ENCODE data around the gene PMEL.
A peak's percentile ranks its signal among the peaks of the same experiment; 100 is the strongest.
"Not testable (repeated sequence)": the region's sequence is repeated elsewhere in the genome, so short reads cannot be mapped to it uniquely, and the experiment has no call there.

PMEL gene

GRCh38 chr12:55996715-55997534, 31.1 kb upstream of the PMEL start, which contains the start of gene SUOX:
SUOX (plus strand) TSS chr12:55997276; CDS start chr12:56002222, 4,946 bp downstream.
- Histone ChIP-seq H3K4me3 (ENCODE audit: control insufficient read depth in 1 of 7, extremely low read depth in 1 of 7, insufficient read depth in 4 of 7, low read depth in 2 of 7, low read length in 6 of 7) (peak within 1 kb of the TSS; percentile 79 to 95 (median 85)), H3K36me3 (ENCODE audit: control insufficient read depth in 4 of 4, insufficient read depth in 4 of 4, low read length in 3 of 4) (peaks cover 15 to 31% (median 28%) of the 10 kb centered on the region in 4 experiments), H3K4me1 (ENCODE audit: control extremely low read depth in 1 of 4, control insufficient read depth in 4 of 4, insufficient read depth in 4 of 4, low read length in 3 of 4) (peaks cover 0 to 20% (median 17%) of the 10 kb centered on the region in 4 experiments), H3K9me3 (ENCODE audit: control extremely low read depth in 1 of 5, control insufficient read depth in 4 of 5, insufficient read depth in 2 of 5, low read depth in 1 of 5, low read length in 4 of 5) (no peaks in the 10 kb centered on the region), H3K27me3 (replicated peaks in 2 of 5; ENCODE audit: control insufficient read depth in 4 of 5, insufficient read depth in 5 of 5, low read length in 4 of 5) (no peaks in the 10 kb centered on the region), H3K27ac (ENCODE audit: insufficient read depth in 1 of 2, low read depth in 1 of 2, low read length in 2 of 2, poor library complexity in 1 of 2, severe bottlenecking in 2 of 2) (peak within 1 kb of the TSS; percentile 59 to 83)
- WGBS (ENCODE audit: insufficient coverage) = 1% methylated on average over 17 of the region's 27 CpGs
- CTCF ChIA-PET = interaction anchor here (0.8 to 16.0 kb wide), 17 partner anchors 9 to 57 kb away, joined by 3 to 290 read pairs (median 9); partner anchors contain the start of genes IKZF4 and RAB5B
- POLR2A ChIA-PET = interaction anchor here (0.9 to 1.2 kb wide), 2 partner anchors 30 to 44 kb away, joined by 3 read pairs; no protein-coding TSS in a partner anchor
- peak; percentile 72 to 89 (median 86) for DNase-seq

- DNase-seq = peak; percentile 77 to 88 (median 86)
- peak overlapping the region in 1 of 2 experiments; percentile 83 for H3K27ac ChIP-seq (ENCODE audit: insufficient read depth in 1 of 2, low read depth in 1 of 2, low read length in 2 of 2, poor library complexity in 1 of 2, severe bottlenecking in 2 of 2)
These were observed 30.4 kb upstream of the PMEL start for GRCh38 chr12:55996201-55996714.

GRCh38 chr12:55995366-55995765, 29.5 kb upstream of the PMEL start:
- peaks cover 0 to 20% (median 17%) of the 10 kb centered on the region in 4 experiments for H3K4me1 ChIP-seq (ENCODE audit: control extremely low read depth in 1 of 4, control insufficient read depth in 4 of 4, insufficient read depth in 4 of 4, low read length in 3 of 4)
- H3K27ac ChIP-seq (ENCODE audit: insufficient read depth in 1 of 2, low read depth in 1 of 2, low read length in 2 of 2, poor library complexity in 1 of 2, severe bottlenecking in 2 of 2) = no peak overlapping the region
- CTCF ChIA-PET = interaction anchor here (0.7 to 16.0 kb wide), 15 partner anchors 11 to 258 kb away, joined by 3 to 290 read pairs (median 9); partner anchors contain the start of genes IKZF4 and RAB5B
- H3K36me3 ChIP-seq (ENCODE audit: control insufficient read depth in 4 of 4, insufficient read depth in 4 of 4, low read length in 3 of 4) = peaks cover 21 to 44% (median 37%) of the 10 kb centered on the region in 4 experiments
- H3K9me3 ChIP-seq (ENCODE audit: control extremely low read depth in 1 of 5, control insufficient read depth in 4 of 5, insufficient read depth in 2 of 5, low read depth in 1 of 5, low read length in 4 of 5) = no peaks in the 10 kb centered on the region
- no peak overlapping the region for H3K4me3 ChIP-seq (ENCODE audit: control insufficient read depth in 1 of 7, extremely low read depth in 1 of 7, insufficient read depth in 4 of 7, low read depth in 2 of 7, low read length in 6 of 7)
- 100% methylated on average over 6 of the region's 8 CpGs for WGBS (ENCODE audit: insufficient coverage)
- no peak for DNase-seq
- H3K27me3 ChIP-seq (replicated peaks in 2 of 5; ENCODE audit: control insufficient read depth in 4 of 5, insufficient read depth in 5 of 5, low read length in 4 of 5) = no peaks in the 10 kb centered on the region
- POLR2A ChIA-PET = interaction anchor here (0.6 to 1.3 kb wide), 3 partner anchors 22 to 178 kb away, joined by 3 to 4 read pairs (median 3); partner anchors contain the start of gene RAB5B

More at GRCh38 chr12:55996201-55996714, 30.4 kb upstream of the PMEL start:
- ChIA-PET CTCF (interaction anchor here (0.6 to 16.0 kb wide), 16 partner anchors 10 to 259 kb away, joined by 3 to 290 read pairs (median 9); partner anchors contain the start of genes IKZF4 and RAB5B), POLR2A (interaction anchor here (0.9 to 1.3 kb wide), 4 partner anchors 23 to 44 kb away, joined by 3 read pairs; partner anchors contain the start of gene RAB5B)
- Histone ChIP-seq H3K36me3 (ENCODE audit: control insufficient read depth in 4 of 4, insufficient read depth in 4 of 4, low read length in 3 of 4) (peaks cover 15 to 35% (median 30%) of the 10 kb centered on the region in 4 experiments), H3K4me3 (ENCODE audit: control insufficient read depth in 1 of 7, extremely low read depth in 1 of 7, insufficient read depth in 4 of 7, low read depth in 2 of 7, low read length in 6 of 7) (peak overlapping the region in 6 of 7 experiments; percentile 79 to 95 (median 86)), H3K27me3 (replicated peaks in 2 of 5; ENCODE audit: control insufficient read depth in 4 of 5, insufficient read depth in 5 of 5, low read length in 4 of 5) (no peaks in the 10 kb centered on the region), H3K4me1 (ENCODE audit: control extremely low read depth in 1 of 4, control insufficient read depth in 4 of 4, insufficient read depth in 4 of 4, low read length in 3 of 4) (peaks cover 0 to 20% (median 17%) of the 10 kb centered on the region in 4 experiments), H3K9me3 (ENCODE audit: control extremely low read depth in 1 of 5, control insufficient read depth in 4 of 5, insufficient read depth in 2 of 5, low read depth in 1 of 5, low read length in 4 of 5) (no peaks in the 10 kb centered on the region)
- 44% methylated on average over 11 of the region's 14 CpGs for WGBS (ENCODE audit: insufficient coverage)

GRCh38 chr12:55993230-55993853, 27.5 kb upstream of the PMEL start:
- Histone ChIP-seq H3K36me3 (ENCODE audit: control insufficient read depth in 4 of 4, insufficient read depth in 4 of 4, low read length in 3 of 4) (peaks cover 24 to 59% (median 45%) of the 10 kb centered on the region in 4 experiments), H3K4me1 (ENCODE audit: control extremely low read depth in 1 of 4, control insufficient read depth in 4 of 4, insufficient read depth in 4 of 4, low read length in 3 of 4) (peaks cover 0 to 20% (median 16%) of the 10 kb centered on the region in 4 experiments), H3K4me3 (ENCODE audit: control insufficient read depth in 1 of 7, extremely low read depth in 1 of 7, insufficient read depth in 4 of 7, low read depth in 2 of 7, low read length in 6 of 7) (no peak overlapping the region), H3K9me3 (ENCODE audit: control extremely low read depth in 1 of 5, control insufficient read depth in 4 of 5, insufficient read depth in 2 of 5, low read depth in 1 of 5, low read length in 4 of 5) (no peaks in the 10 kb centered on the region), H3K27me3 (replicated peaks in 2 of 5; ENCODE audit: control insufficient read depth in 4 of 5, insufficient read depth in 5 of 5, low read length in 4 of 5) (no peaks in the 10 kb centered on the region), H3K27ac (ENCODE audit: insufficient read depth in 1 of 2, low read depth in 1 of 2, low read length in 2 of 2, poor library complexity in 1 of 2, severe bottlenecking in 2 of 2) (no peak overlapping the region)
- no peak for DNase-seq
- CTCF ChIA-PET = interaction anchor here (1.1 to 16.0 kb wide), 4 partner anchors 11 to 54 kb away, joined by 3 to 290 read pairs (median 67); partner anchors contain the start of gene IKZF4
- WGBS (ENCODE audit: insufficient coverage) = 100% methylated on average over 2 of the region's 4 CpGs
- POLR2A ChIA-PET = no interaction called here

- no peak for DNase-seq
- Histone ChIP-seq H3K4me3 (ENCODE audit: control insufficient read depth in 1 of 7, extremely low read depth in 1 of 7, insufficient read depth in 4 of 7, low read depth in 2 of 7, low read length in 6 of 7) (no peak overlapping the region), H3K4me1 (ENCODE audit: control extremely low read depth in 1 of 4, control insufficient read depth in 4 of 4, insufficient read depth in 4 of 4, low read length in 3 of 4) (no peaks in the 10 kb centered on the region), H3K9me3 (ENCODE audit: control extremely low read depth in 1 of 5, control insufficient read depth in 4 of 5, insufficient read depth in 2 of 5, low read depth in 1 of 5, low read length in 4 of 5) (no peaks in the 10 kb centered on the region), H3K27ac (ENCODE audit: insufficient read depth in 1 of 2, low read depth in 1 of 2, low read length in 2 of 2, poor library complexity in 1 of 2, severe bottlenecking in 2 of 2) (no peak overlapping the region), H3K27me3 (replicated peaks in 2 of 5; ENCODE audit: control insufficient read depth in 4 of 5, insufficient read depth in 5 of 5, low read length in 4 of 5) (no peaks in the 10 kb centered on the region), H3K36me3 (ENCODE audit: control insufficient read depth in 4 of 4, insufficient read depth in 4 of 4, low read length in 3 of 4) (peaks cover 24 to 71% (median 49%) of the 10 kb centered on the region in 4 experiments)
- ChIA-PET CTCF (interaction anchor here (0.6 to 16.0 kb wide), 7 partner anchors 8 to 255 kb away, joined by 3 to 290 read pairs (median 6); partner anchors contain the start of genes IKZF4 and RAB5B), POLR2A (interaction anchor here (0.6 kb wide), 1 partner anchor 46 kb away, joined by 3 read pairs; no protein-coding TSS in a partner anchor)
- WGBS (ENCODE audit: insufficient coverage) = 100% methylated on average over 3 of the region's 3 CpGs
These were observed 25.3 kb upstream of the PMEL start for GRCh38 chr12:55991110-55991509.

- H3K9me3 ChIP-seq (ENCODE audit: control extremely low read depth in 1 of 5, control insufficient read depth in 4 of 5, insufficient read depth in 2 of 5, low read depth in 1 of 5, low read length in 4 of 5); H3K4me3 ChIP-seq (ENCODE audit: control insufficient read depth in 1 of 7, extremely low read depth in 1 of 7, insufficient read depth in 4 of 7, low read depth in 2 of 7, low read length in 6 of 7); H3K27me3 ChIP-seq (replicated peaks in 2 of 5; ENCODE audit: control insufficient read depth in 4 of 5, insufficient read depth in 5 of 5, low read length in 4 of 5); DNase-seq; H3K27ac ChIP-seq (ENCODE audit: insufficient read depth in 1 of 2, low read depth in 1 of 2, low read length in 2 of 2, poor library complexity in 1 of 2, severe bottlenecking in 2 of 2): not testable (repeated sequence)
- peaks cover 2 to 25% (median 5%) of the 10 kb centered on the region in 4 experiments for H3K4me1 ChIP-seq (ENCODE audit: control extremely low read depth in 1 of 4, control insufficient read depth in 4 of 4, insufficient read depth in 4 of 4, low read length in 3 of 4)
- ChIA-PET CTCF (interaction anchor here (1.2 to 8.3 kb wide), 6 partner anchors 8 to 43 kb away, joined by 4 to 70 read pairs (median 7); partner anchors contain the start of gene SUOX), POLR2A (interaction anchor here (3.0 kb wide), 1 partner anchor 12 kb away, joined by 10 read pairs; the partner anchor contains the start of gene RAB5B)
- 85% methylated on average over 4 of the region's 7 CpGs for WGBS (ENCODE audit: insufficient coverage)
- peaks cover 15 to 54% (median 28%) of the 10 kb centered on the region in 4 experiments for H3K36me3 ChIP-seq (ENCODE audit: control insufficient read depth in 4 of 4, insufficient read depth in 4 of 4, low read length in 3 of 4)
These were observed 20.1 kb upstream of the PMEL start for GRCh38 chr12:55985976-55986375.

Data from common myeloid progenitor, CD34-positive (primary cell).